ENCODE data around the gene STPG2. TPM values are rescaled to one million over a fixed set of nuclear protein-coding genes. Genes with fewer than 3 reads are reported as not detected.

Gene STPG2
- total and polyA plus RNA-seq, 9 donors, result 0.06 to 1.3 (median 0.53) TPM; not detected in 1

DNA sequence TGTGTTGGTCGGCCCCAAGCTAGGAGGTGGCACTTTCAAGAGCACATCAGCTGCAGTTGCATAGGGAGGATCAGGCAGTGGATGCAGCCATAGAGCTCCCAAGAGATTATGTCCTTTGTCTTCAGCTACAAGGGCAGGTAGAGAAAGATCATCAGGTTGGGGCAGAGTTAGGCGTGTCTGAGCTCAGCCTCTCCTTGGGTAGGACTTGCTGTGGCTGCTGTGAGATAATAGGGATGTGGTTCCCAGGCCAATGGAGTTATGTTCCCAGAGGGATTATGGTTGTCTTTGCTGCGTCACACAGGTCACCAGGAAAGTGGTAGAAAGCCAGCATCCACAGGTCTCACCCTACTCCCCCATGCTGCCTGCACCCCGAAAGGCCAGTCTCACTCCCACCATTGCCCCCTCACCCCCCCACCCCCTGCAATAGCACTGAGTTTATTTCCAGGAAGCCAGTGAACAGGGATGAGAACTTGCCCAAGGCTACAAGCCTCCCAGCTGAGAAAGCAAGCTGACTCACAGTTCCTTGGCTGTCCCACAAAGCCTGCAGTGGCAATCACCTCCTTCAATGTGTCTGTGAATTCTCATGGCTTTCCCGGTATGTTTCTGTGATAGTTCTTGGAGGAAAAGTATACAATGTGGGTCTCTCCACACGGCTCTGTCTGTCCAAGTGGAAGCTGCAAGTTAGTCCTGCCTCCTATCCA lies 148.4 kb downstream of the STPG2 start:
- no peaks in the 10 kb centered on the region for H3K27me3 ChIP-seq
- TF ChIP-seq, protein P1, sequence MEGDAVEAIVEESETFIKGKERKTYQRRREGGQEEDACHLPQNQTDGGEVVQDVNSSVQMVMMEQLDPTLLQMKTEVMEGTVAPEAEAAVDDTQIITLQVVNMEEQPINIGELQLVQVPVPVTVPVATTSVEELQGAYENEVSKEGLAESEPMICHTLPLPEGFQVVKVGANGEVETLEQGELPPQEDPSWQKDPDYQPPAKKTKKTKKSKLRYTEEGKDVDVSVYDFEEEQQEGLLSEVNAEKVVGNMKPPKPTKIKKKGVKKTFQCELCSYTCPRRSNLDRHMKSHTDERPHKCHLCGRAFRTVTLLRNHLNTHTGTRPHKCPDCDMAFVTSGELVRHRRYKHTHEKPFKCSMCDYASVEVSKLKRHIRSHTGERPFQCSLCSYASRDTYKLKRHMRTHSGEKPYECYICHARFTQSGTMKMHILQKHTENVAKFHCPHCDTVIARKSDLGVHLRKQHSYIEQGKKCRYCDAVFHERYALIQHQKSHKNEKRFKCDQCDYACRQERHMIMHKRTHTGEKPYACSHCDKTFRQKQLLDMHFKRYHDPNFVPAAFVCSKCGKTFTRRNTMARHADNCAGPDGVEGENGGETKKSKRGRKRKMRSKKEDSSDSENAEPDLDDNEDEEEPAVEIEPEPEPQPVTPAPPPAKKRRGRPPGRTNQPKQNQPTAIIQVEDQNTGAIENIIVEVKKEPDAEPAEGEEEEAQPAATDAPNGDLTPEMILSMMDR (IDR thresholded peaks at IDR 0.05), result no peak
- no peak for TF ChIP-seq POLR2A (IDR thresholded peaks at IDR 0.05)
- TF ChIP-seq EP300 (IDR thresholded peaks at IDR 0.05), result no peak
- no peaks in the 10 kb centered on the region for H3K36me3 ChIP-seq
- WGBS, 3 donors, result 92 to 94% (median 93%) methylated on average over 6 of the region's 6 CpGs
- H3K4me3 ChIP-seq, result no peak overlapping the region
- H3K27ac ChIP-seq, result no peak overlapping the region
- H3K9me3 ChIP-seq, result no peaks in the 10 kb centered on the region
- intact Hi-C loops (cut with DNase I), result no loop called here
- no peak for DNase-seq
- no peaks in the 10 kb centered on the region for H3K4me1 ChIP-seq (ENCODE audit: insufficient read depth)

DNA sequence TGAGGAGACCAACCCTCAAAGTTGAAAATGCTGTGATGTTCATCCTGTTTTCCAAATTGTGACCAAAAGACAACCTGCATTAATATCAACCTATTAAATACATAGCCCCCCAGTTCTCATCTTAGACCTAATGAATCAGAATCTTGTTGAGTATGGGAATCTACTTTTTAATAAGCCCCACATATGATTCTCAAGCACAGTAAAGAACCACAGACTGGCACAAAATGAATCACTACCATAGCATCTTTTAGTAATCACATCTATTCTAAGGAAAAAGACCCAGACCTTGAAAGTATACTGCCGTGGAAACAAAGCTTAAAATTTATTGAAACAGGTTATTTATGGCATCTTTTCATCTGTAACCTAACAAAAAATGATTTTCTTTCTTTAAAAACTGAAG lies 152.9 kb downstream of the STPG2 start:
- Histone ChIP-seq H3K4me1 (ENCODE audit: insufficient read depth) (no peaks in the 10 kb centered on the region), H3K27ac (no peak overlapping the region), H3K36me3 (no peaks in the 10 kb centered on the region), H3K4me3 (no peak overlapping the region), H3K27me3 (no peaks in the 10 kb centered on the region), H3K9me3 (no peaks in the 10 kb centered on the region)
- WGBS, 3 donors, result 37 to 69% (median 56%) methylated on average over 1 of the region's 1 CpG
- DNase-seq, result no peak
- TF ChIP-seq EP300 (IDR thresholded peaks at IDR 0.05) (no peak), POLR2A (IDR thresholded peaks at IDR 0.05) (no peak)
- TF ChIP-seq, protein P1 (IDR thresholded peaks at IDR 0.05), result no peak
- intact Hi-C loops (cut with DNase I), result no loop called here

DNA sequence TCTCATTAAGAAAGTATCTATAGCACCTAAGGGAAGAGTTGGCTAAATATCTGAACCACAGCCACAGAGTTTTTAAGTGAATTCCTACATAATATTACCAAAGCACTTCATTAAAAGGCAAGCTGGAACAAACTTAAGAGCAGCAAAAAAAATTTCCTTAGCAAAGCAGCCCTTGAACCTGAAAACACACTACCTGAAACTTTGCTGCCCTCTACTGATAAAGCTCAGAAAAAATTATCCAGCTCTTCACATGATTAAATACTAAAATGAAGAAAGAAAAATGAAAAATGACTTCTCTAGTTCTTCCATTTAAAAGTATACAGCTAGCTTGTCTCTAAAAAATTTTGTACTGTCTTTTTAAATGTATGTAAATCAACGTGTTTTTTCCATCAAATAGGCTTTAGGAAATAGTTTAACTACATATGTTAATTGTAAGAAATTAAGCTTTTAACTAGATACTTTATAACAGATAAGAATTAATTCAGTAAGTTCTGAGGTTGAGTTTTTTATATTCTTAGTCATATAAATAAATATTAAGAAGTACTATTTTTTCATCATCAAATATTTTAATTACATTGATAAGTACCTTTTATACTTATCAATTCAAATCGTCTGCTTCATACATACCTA lies 156.1 kb downstream of the STPG2 start:
- TF ChIP-seq, protein P1 (IDR thresholded peaks at IDR 0.05), result no peak
- TF ChIP-seq POLR2A (IDR thresholded peaks at IDR 0.05) (no peak), EP300 (IDR thresholded peaks at IDR 0.05) (no peak)
- Histone ChIP-seq H3K27ac (no peak overlapping the region), H3K4me3 (no peak overlapping the region), H3K9me3 (no peaks in the 10 kb centered on the region), H3K27me3 (no peaks in the 10 kb centered on the region), H3K4me1 (ENCODE audit: insufficient read depth) (no peaks in the 10 kb centered on the region), H3K36me3 (no peaks in the 10 kb centered on the region)
- intact Hi-C loops (cut with DNase I), result no loop called here
- 14 to 24% (median 18%) methylated on average over 2 of the region's 2 CpGs for WGBS, 3 donors
- no peak for DNase-seq

DNA sequence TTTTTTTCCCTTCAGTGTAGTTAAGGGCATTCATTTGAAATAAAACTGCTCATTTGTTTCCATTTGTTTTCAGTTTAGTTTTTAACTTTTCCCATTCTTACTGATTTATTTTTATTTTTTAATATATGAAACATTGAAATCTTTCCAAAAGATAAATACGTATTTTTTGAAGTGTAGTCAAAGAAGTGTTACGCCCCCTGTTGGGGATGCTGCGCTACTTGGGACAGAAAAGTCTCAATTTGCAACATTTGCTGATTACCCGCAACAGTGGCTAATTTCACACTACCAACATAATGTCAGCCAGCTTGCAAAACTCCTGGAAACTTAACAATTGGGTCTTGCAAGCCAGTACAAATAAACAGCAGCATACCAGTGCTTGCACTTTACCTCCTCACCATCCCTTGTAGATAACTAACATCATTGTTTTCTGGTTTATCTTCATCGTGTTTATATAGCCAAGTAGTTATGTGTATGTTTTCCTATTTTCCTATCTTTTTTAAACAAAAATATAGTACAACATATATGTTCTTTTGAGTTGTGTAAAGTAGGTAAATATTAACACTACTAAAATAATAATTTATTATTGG lies 158.6 kb downstream of the STPG2 start:
- intact Hi-C loops (cut with DNase I), result no loop called here
- Histone ChIP-seq H3K9me3 (no peaks in the 10 kb centered on the region), H3K27ac (no peak overlapping the region), H3K36me3 (no peaks in the 10 kb centered on the region), H3K4me1 (ENCODE audit: insufficient read depth) (no peaks in the 10 kb centered on the region), H3K4me3 (no peak overlapping the region), H3K27me3 (no peaks in the 10 kb centered on the region)
- no peak for TF ChIP-seq POLR2A (IDR thresholded peaks at IDR 0.05)
- TF ChIP-seq, protein P1 (IDR thresholded peaks at IDR 0.05), result no peak
- no peak for TF ChIP-seq EP300 (IDR thresholded peaks at IDR 0.05)
- 53 to 65% (median 55%) methylated on average over 5 of the region's 5 CpGs for WGBS, 3 donors
- DNase-seq, result no peak

All from ovary (tissue), 9 donors.